Measurements from ENCODE around the gene ANLN. TPM values are rescaled to one million over a fixed set of nuclear protein-coding genes. Genes with fewer than 3 reads are reported as not detected.
"Not testable (repeated sequence)": the region's sequence is repeated elsewhere in the genome, so short reads cannot be mapped to it uniquely, and the experiment has no call there.

Gene ANLN
- total RNA-seq, 1 donor from 2014 or later: 3.4 TPM

- no peak for ATAC-seq (ENCODE audit: poor library complexity)
- no peak for DNase-seq
- intact Hi-C loops (cut with DNase I): no loop called here
These were observed 94.6 kb downstream of the ANLN start for GRCh38 chr7:36484265-36484664.

GRCh38 chr7:36486336-36486735 is 96.7 kb downstream of the ANLN start:
- ATAC-seq (ENCODE audit: poor library complexity): no peak
- intact Hi-C loops (cut with DNase I): loop anchor here (5.0 kb wide), 1 partner anchor 186 kb away; no protein-coding TSS in a partner anchor

GRCh38 chr7:36487756-36488336 is 98.2 kb downstream of the ANLN start:
- no peak for DNase-seq
- peak; percentile 53 for ATAC-seq (ENCODE audit: poor library complexity)
- intact Hi-C loops (cut with DNase I): loop anchor here (5.0 kb wide), 1 partner anchor 184 kb away; no protein-coding TSS in a partner anchor

More at GRCh38 chr7:36486336-36486735, 96.7 kb downstream of the ANLN start:
- DNase-seq: no peak

- intact Hi-C loops (cut with DNase I): loop anchor here (1.0 to 5.0 kb wide), 2 partner anchors 184 to 713 kb away; no protein-coding TSS in a partner anchor
- ATAC-seq (ENCODE audit: poor library complexity); DNase-seq: not testable (repeated sequence)
These were observed 99.0 kb downstream of the ANLN start for GRCh38 chr7:36488672-36489071.

- ATAC-seq (ENCODE audit: poor library complexity): no peak
- DNase-seq: no peak
- intact Hi-C loops (cut with DNase I): no loop called here
These were observed 100.8 kb downstream of the ANLN start for GRCh38 chr7:36490419-36490830.

- DNase-seq: no peak
- ATAC-seq (ENCODE audit: poor library complexity): no peak
- intact Hi-C loops (cut with DNase I): no loop called here
These were observed 101.7 kb downstream of the ANLN start for GRCh38 chr7:36491317-36491716.

- ATAC-seq (ENCODE audit: poor library complexity) (no peak), DNase-seq (no peak)
- intact Hi-C loops (cut with DNase I): no loop called here
These were observed 106.9 kb downstream of the ANLN start for GRCh38 chr7:36496576-36496975.

- ATAC-seq (ENCODE audit: poor library complexity); intact Hi-C loops (cut with DNase I); DNase-seq: not testable (repeated sequence)
These were observed 107.5 kb downstream of the ANLN start for GRCh38 chr7:36497176-36497575.

- intact Hi-C loops (cut with DNase I): no loop called here
- DNase-seq: no peak
- ATAC-seq (ENCODE audit: poor library complexity): no peak
These were observed 108.1 kb downstream of the ANLN start for GRCh38 chr7:36497775-36498174.

Other genes starting within 250 kb of the ANLN start
- 10.0 TPM for gene EEPD1, start 236.6 kb upstream of the ANLN start, total RNA-seq